Parathyroid adenoma (tissue), 2 donors: ENCODE results near the gene GAK.

Experiments
- H2AFZ ChIP-seq: fragments of 300-600 bp; sonication (generic); one replicate; pipeline ENCODE4 v1.7.0; 2017; ENCODE audit warnings: antibody characterized with exemption, mild to moderate bottlenecking
- H3K27ac ChIP-seq: fragments of 300-600 bp; sonication (generic); one replicate; pipeline ENCODE4 v1.7.0; 2017
- H3K27me3 ChIP-seq: fragments of 300-600 bp; sonication (generic); one replicate; pipeline ENCODE4 v1.7.0; 2017; ENCODE audit warnings: low read length; ENCODE audit not compliant: control insufficient read depth, insufficient read depth
- H3K36me3 ChIP-seq: fragments of 300-600 bp; sonication (generic); one replicate; pipeline ENCODE4 v1.7.0; 2017; ENCODE audit warnings: low read length; ENCODE audit not compliant: control insufficient read depth, insufficient read depth
- H3K4me1 ChIP-seq: fragments of 300-600 bp; sonication (generic); one replicate; pipeline ENCODE4 v1.7.0; 2017; ENCODE audit warnings: control low read depth
- H3K4me2 ChIP-seq: fragments of 300-600 bp; sonication (generic); one replicate; pipeline ENCODE4 v1.7.0; 2017; ENCODE audit warnings: low read length
- H3K4me3 ChIP-seq: fragments of 300-600 bp; sonication (generic); one replicate; pipeline ENCODE4 v1.7.0; 2017; ENCODE audit warnings: low read depth, low read length
- H3K79me2 ChIP-seq: fragments of 300-600 bp; sonication (generic); one replicate; pipeline ENCODE4 v1.7.0; 2017; ENCODE audit warnings: control low read depth
- H3K9ac ChIP-seq: fragments of 300-600 bp; sonication (generic); one replicate; pipeline ENCODE4 v1.7.0; 2017; ENCODE audit warnings: mild to moderate bottlenecking
- H3K9me3 ChIP-seq: fragments of 300-600 bp; sonication (generic); one replicate; pipeline ENCODE4 v1.7.0; 2017; ENCODE audit warnings: low read length; ENCODE audit not compliant: control insufficient read depth
- TF ChIP-seq, protein P1 (sequence below): fragments of 300-600 bp; sonication (generic); IDR thresholded peaks from one replicate; pipeline ENCODE4 v1.7.0; 2017; ENCODE audit warnings: antibody characterized with exemption, mild to moderate bottlenecking
- donor health status: primary hyperparathyroidism.

The GAK gene

DNA sequence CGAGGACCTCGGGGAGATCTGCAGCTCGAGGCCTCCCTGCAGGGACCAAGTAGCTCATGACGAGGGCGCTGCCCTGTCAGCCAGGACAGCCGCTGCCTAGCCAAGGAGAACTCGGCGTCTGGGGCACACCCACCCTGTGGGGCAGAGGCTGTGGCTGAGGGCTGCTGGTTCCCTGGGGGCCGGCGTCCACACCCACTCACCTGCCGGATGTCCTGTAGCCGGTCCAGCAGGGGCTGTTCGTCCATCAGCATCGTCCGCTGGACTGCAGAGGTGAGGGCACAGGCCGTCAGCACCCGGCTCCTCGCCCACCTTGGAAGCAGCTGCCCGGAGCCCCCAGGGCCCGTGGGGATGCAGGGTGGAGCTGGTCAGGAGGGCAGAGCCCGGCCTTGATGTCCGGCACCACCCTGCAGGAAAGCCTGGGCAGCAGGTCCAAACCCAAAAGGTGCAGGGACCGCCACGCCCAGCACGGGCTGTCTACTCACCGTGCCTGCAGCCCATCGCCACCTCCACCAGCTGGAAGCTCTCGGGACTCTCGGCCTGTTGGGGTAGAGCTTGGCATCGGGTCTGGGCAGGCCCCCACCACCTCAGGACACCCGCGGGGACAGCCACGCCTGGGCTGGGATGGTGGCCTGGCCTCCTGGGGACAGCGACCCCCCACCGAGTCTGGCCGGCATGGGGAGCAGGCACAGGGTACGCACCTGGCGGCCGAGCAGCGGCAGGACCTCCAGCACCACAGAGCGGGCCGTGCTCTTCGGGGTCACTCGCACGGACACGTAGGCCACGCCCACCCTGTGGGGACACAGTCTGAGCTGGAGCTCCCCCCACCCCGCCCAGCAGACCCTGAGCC is 34.4 kb upstream of the GAK start:
- no peaks in the 10 kb centered on the region for H3K36me3 ChIP-seq
- no peaks in the 10 kb centered on the region for H3K79me2 ChIP-seq
- TF ChIP-seq, protein P1, sequence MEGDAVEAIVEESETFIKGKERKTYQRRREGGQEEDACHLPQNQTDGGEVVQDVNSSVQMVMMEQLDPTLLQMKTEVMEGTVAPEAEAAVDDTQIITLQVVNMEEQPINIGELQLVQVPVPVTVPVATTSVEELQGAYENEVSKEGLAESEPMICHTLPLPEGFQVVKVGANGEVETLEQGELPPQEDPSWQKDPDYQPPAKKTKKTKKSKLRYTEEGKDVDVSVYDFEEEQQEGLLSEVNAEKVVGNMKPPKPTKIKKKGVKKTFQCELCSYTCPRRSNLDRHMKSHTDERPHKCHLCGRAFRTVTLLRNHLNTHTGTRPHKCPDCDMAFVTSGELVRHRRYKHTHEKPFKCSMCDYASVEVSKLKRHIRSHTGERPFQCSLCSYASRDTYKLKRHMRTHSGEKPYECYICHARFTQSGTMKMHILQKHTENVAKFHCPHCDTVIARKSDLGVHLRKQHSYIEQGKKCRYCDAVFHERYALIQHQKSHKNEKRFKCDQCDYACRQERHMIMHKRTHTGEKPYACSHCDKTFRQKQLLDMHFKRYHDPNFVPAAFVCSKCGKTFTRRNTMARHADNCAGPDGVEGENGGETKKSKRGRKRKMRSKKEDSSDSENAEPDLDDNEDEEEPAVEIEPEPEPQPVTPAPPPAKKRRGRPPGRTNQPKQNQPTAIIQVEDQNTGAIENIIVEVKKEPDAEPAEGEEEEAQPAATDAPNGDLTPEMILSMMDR, result no peak
- H3K4me1 ChIP-seq, result no peaks in the 10 kb centered on the region
- H3K27ac ChIP-seq, result no peak overlapping the region
- no peaks in the 10 kb centered on the region for H3K9me3 ChIP-seq
- H3K9ac ChIP-seq, result no peak overlapping the region
- no peak overlapping the region for H3K4me3 ChIP-seq
- H3K27me3 ChIP-seq, result no peaks in the 10 kb centered on the region
- no peak overlapping the region for H3K4me2 ChIP-seq
- H2AFZ ChIP-seq, result no peak overlapping the region

DNA sequence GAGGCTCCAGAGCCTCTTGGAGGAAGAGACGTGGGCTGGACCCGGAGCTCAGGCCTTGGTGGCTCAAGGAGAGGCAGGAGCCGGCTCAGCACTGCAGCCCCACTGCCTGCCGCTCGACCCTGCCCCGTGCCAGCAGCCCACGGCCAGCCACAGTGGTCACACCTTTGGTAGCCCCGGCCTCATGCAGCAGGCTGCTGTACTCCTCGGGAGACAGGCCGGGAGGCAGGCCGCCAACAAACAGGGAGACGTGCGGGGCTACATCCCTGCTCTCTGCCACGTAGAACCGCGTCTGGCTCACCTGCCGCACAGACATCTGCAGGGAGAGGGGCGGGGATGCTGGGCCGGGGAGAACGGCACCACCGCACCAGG is 33.6 kb upstream of the GAK start:
- no peaks in the 10 kb centered on the region for H3K36me3 ChIP-seq
- no peak overlapping the region for H3K27ac ChIP-seq

DNA sequence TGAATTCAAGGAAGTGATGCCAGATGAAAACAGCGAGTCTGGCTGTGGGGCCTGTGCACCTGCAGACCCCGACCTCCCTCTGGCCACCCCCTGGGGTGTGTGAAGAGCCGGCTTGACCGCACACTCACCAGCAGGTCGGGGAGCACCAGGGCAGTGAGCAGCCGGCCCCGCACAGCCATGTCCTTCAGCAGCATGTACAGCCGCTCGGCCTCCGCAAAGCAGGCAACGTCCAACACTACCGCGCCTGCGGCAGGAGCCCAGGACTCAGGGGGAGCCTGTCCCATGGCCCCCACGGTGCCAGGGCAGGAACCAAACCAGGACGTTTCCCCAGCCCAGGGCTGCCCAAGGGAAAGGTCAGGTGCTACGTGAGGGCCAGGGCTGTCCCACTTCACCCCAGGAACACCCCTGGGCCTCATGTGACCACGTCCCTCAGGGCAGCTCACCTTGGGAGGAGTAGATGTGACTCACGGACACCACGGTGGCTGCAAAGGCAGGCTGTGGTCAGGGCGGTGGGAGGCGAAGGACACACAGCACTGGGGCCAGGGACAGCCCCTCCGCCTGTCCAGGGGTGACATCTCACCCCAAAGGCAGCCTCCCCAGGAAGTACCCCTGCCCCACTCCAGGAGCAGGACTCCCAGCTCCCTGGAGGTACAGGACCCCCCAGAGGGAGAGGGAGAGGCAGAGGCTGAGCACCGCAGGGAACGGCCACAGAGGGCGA is 33.1 kb upstream of the GAK start:
- no peaks in the 10 kb centered on the region for H3K9me3 ChIP-seq
- H3K4me3 ChIP-seq, result no peak overlapping the region
- no peak overlapping the region for H3K27ac ChIP-seq
- H2AFZ ChIP-seq, result no peak overlapping the region
- no peak overlapping the region for H3K4me2 ChIP-seq
- H3K79me2 ChIP-seq, result no peaks in the 10 kb centered on the region
- no peak overlapping the region for H3K9ac ChIP-seq
- no peaks in the 10 kb centered on the region for H3K36me3 ChIP-seq
- TF ChIP-seq, protein P1, result no peak
- no peaks in the 10 kb centered on the region for H3K27me3 ChIP-seq
- no peaks in the 10 kb centered on the region for H3K4me1 ChIP-seq

More for the DNA sequence above, 33.6 kb upstream of the GAK start:
- Histone ChIP-seq H3K9me3 (no peaks in the 10 kb centered on the region), H3K4me1 (no peaks in the 10 kb centered on the region), H3K4me2 (no peak overlapping the region), H2AFZ (no peak overlapping the region), H3K4me3 (no peak overlapping the region), H3K9ac (no peak overlapping the region), H3K79me2 (no peaks in the 10 kb centered on the region), H3K27me3 (no peaks in the 10 kb centered on the region)
- TF ChIP-seq, protein P1, result no peak

DNA sequence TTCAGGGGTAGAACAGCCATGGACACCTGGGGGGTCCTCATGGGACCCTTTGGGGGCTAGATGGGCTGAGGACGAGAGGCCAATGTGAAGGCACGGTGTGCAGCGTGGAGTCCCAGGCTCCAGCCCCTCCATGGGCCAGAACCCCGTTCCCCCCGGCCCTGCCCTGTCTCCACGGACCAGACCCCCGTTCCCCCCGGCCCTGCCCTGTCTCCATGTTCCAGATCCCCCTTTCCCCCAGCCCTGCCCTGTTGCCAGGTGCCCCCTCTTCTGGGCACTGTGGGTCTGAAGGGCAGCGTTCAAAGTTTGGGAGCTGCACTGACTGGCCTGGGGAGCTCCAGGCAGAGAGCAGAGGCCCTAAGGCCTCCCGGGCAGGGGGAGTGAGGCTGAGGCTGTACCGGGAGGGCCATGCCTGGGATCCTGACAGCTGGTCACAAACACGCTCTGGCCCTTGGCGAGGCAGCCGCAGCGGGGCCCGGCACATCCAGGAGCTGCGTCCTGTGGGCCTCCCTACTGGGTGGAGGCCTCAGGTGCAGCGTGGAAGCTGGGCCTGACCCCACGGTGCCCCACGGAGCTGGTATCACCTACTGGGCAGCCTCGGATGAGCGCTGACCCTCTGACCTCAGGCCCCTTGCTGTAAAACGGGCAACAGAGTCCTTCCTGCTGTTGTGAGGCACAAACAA is 32.4 kb upstream of the GAK start:
- Histone ChIP-seq H3K4me3 (no peak overlapping the region), H2AFZ (no peak overlapping the region), H3K9me3 (no peaks in the 10 kb centered on the region), H3K79me2 (no peaks in the 10 kb centered on the region), H3K9ac (no peak overlapping the region), H3K4me2 (no peak overlapping the region), H3K27ac (no peak overlapping the region), H3K4me1 (no peaks in the 10 kb centered on the region), H3K36me3 (no peaks in the 10 kb centered on the region), H3K27me3 (no peaks in the 10 kb centered on the region)
- TF ChIP-seq, protein P1, result no peak
